Measurements from ENCODE around the gene TGM2.

TGM2 gene

GRCh38 chr20:38141889-38142494 is 23.1 kb downstream of the TGM2 start:
- DNase-seq (ENCODE audit: low spot score in 2 of 2) (no peak), ATAC-seq (replicated peaks; ENCODE audit: extremely low read depth, poor library complexity, severe bottlenecking) (no peak)
- no peak overlapping the region for H3K4me3 Mint-ChIP-seq
- H3K27ac Mint-ChIP-seq (ENCODE audit: low read depth) = no peak overlapping the region
- no peaks in the 10 kb centered on the region for H3K9me3 Mint-ChIP-seq
- no peaks in the 10 kb centered on the region for H3K4me1 Mint-ChIP-seq
- peaks cover 17% of the 10 kb centered on the region for H3K27me3 Mint-ChIP-seq
- H3K36me3 Mint-ChIP-seq (ENCODE audit: insufficient read depth) = no peaks in the 10 kb centered on the region

GRCh38 chr20:38141204-38141888 is 23.7 kb downstream of the TGM2 start:
- Mint-ChIP-seq H3K36me3 (ENCODE audit: insufficient read depth) (no peaks in the 10 kb centered on the region), H3K4me3 (no peak overlapping the region), H3K4me1 (no peaks in the 10 kb centered on the region), H3K9me3 (no peaks in the 10 kb centered on the region), H3K27me3 (peaks cover 15% of the 10 kb centered on the region), H3K27ac (ENCODE audit: low read depth) (no peak overlapping the region)
- ATAC-seq (replicated peaks; ENCODE audit: extremely low read depth, poor library complexity, severe bottlenecking) (no peak), DNase-seq (ENCODE audit: low spot score in 2 of 2) (no peak)

GRCh38 chr20:38139977-38140753 is 24.9 kb downstream of the TGM2 start:
- no peak for ATAC-seq (replicated peaks; ENCODE audit: extremely low read depth, poor library complexity, severe bottlenecking)
- H3K4me1 Mint-ChIP-seq = no peaks in the 10 kb centered on the region

GRCh38 chr20:38139156-38139912 is 25.7 kb downstream of the TGM2 start:
- no peaks in the 10 kb centered on the region for H3K9me3 Mint-ChIP-seq
- peaks cover 21% of the 10 kb centered on the region for H3K27me3 Mint-ChIP-seq
- DNase-seq (ENCODE audit: low spot score in 2 of 2) = no peak
- H3K4me3 Mint-ChIP-seq = no peak overlapping the region
- peaks cover 4% of the 10 kb centered on the region for H3K4me1 Mint-ChIP-seq
- no peak for ATAC-seq (replicated peaks; ENCODE audit: extremely low read depth, poor library complexity, severe bottlenecking)
- no peak overlapping the region for H3K27ac Mint-ChIP-seq (ENCODE audit: low read depth)
- H3K36me3 Mint-ChIP-seq (ENCODE audit: insufficient read depth) = no peaks in the 10 kb centered on the region

More at GRCh38 chr20:38139977-38140753, 24.9 kb downstream of the TGM2 start:
- Mint-ChIP-seq H3K27ac (ENCODE audit: low read depth) (no peak overlapping the region), H3K27me3 (peaks cover 15% of the 10 kb centered on the region), H3K4me3 (no peak overlapping the region), H3K9me3 (no peaks in the 10 kb centered on the region), H3K36me3 (ENCODE audit: insufficient read depth) (no peaks in the 10 kb centered on the region)
- DNase-seq (ENCODE audit: low spot score in 2 of 2) = no peak

GRCh38 chr20:38138086-38138778 is 26.8 kb downstream of the TGM2 start:
- H3K4me3 Mint-ChIP-seq = no peak overlapping the region
- peaks cover 6% of the 10 kb centered on the region for H3K4me1 Mint-ChIP-seq
- no peaks in the 10 kb centered on the region for H3K36me3 Mint-ChIP-seq (ENCODE audit: insufficient read depth)
- H3K27ac Mint-ChIP-seq (ENCODE audit: low read depth) = no peak overlapping the region
- no peaks in the 10 kb centered on the region for H3K9me3 Mint-ChIP-seq
- H3K27me3 Mint-ChIP-seq = peaks cover 20% of the 10 kb centered on the region
- ATAC-seq (replicated peaks; ENCODE audit: extremely low read depth, poor library complexity, severe bottlenecking) = no peak
- no peak for DNase-seq (ENCODE audit: low spot score in 2 of 2)

GRCh38 chr20:38137441-38138037 is 27.5 kb downstream of the TGM2 start:
- DNase-seq (ENCODE audit: low spot score in 2 of 2) (no peak), ATAC-seq (replicated peaks; ENCODE audit: extremely low read depth, poor library complexity, severe bottlenecking) (no peak)
- Mint-ChIP-seq H3K36me3 (ENCODE audit: insufficient read depth) (no peaks in the 10 kb centered on the region), H3K27ac (ENCODE audit: low read depth) (no peak overlapping the region), H3K27me3 (peaks cover 13% of the 10 kb centered on the region), H3K9me3 (no peaks in the 10 kb centered on the region), H3K4me3 (no peak overlapping the region), H3K4me1 (peaks cover 6% of the 10 kb centered on the region)

GRCh38 chr20:38136421-38137245 is 28.4 kb downstream of the TGM2 start:
- H3K27ac Mint-ChIP-seq (ENCODE audit: low read depth) = no peak overlapping the region
- ATAC-seq (replicated peaks; ENCODE audit: extremely low read depth, poor library complexity, severe bottlenecking) = no peak
- peaks cover 9% of the 10 kb centered on the region for H3K27me3 Mint-ChIP-seq

GRCh38 chr20:38135651-38136420 is 29.2 kb downstream of the TGM2 start:
- Mint-ChIP-seq H3K4me1 (peaks cover 6% of the 10 kb centered on the region), H3K36me3 (ENCODE audit: insufficient read depth) (no peaks in the 10 kb centered on the region)

More at GRCh38 chr20:38136421-38137245, 28.4 kb downstream of the TGM2 start:
- H3K9me3 Mint-ChIP-seq = no peaks in the 10 kb centered on the region
- no peak overlapping the region for H3K4me3 Mint-ChIP-seq
- no peaks in the 10 kb centered on the region for H3K36me3 Mint-ChIP-seq (ENCODE audit: insufficient read depth)
- no peak for DNase-seq (ENCODE audit: low spot score in 2 of 2)
- H3K4me1 Mint-ChIP-seq = peaks cover 6% of the 10 kb centered on the region

GRCh38 chr20:38135271-38135650 is 29.8 kb downstream of the TGM2 start:
- Mint-ChIP-seq H3K4me1 (peaks cover 6% of the 10 kb centered on the region), H3K36me3 (ENCODE audit: insufficient read depth) (no peaks in the 10 kb centered on the region), H3K9me3 (no peaks in the 10 kb centered on the region), H3K27ac (ENCODE audit: low read depth) (no peak overlapping the region), H3K4me3 (no peak overlapping the region), H3K27me3 (peaks cover 9% of the 10 kb centered on the region)
- ATAC-seq (replicated peaks; ENCODE audit: extremely low read depth, poor library complexity, severe bottlenecking) (no peak), DNase-seq (ENCODE audit: low spot score in 2 of 2) (no peak)

More at GRCh38 chr20:38135651-38136420, 29.2 kb downstream of the TGM2 start:
- DNase-seq (ENCODE audit: low spot score in 2 of 2) (no peak), ATAC-seq (replicated peaks; ENCODE audit: extremely low read depth, poor library complexity, severe bottlenecking) (no peak)
- no peaks in the 10 kb centered on the region for H3K9me3 Mint-ChIP-seq
- H3K4me3 Mint-ChIP-seq = no peak overlapping the region
- H3K27ac Mint-ChIP-seq (ENCODE audit: low read depth) = no peak overlapping the region
- peaks cover 9% of the 10 kb centered on the region for H3K27me3 Mint-ChIP-seq

- ATAC-seq (replicated peaks; ENCODE audit: extremely low read depth, poor library complexity, severe bottlenecking) = no peak
- no peak overlapping the region for H3K27ac Mint-ChIP-seq (ENCODE audit: low read depth)
- H3K9me3 Mint-ChIP-seq = no peaks in the 10 kb centered on the region
- no peak for DNase-seq (ENCODE audit: low spot score in 2 of 2)
- H3K4me1 Mint-ChIP-seq = peaks cover 6% of the 10 kb centered on the region
- peaks cover 9% of the 10 kb centered on the region for H3K27me3 Mint-ChIP-seq
- no peaks in the 10 kb centered on the region for H3K36me3 Mint-ChIP-seq (ENCODE audit: insufficient read depth)
- H3K4me3 Mint-ChIP-seq = no peak overlapping the region
Observed at GRCh38 chr20:38134427-38135270, 30.4 kb downstream of the TGM2 start.
